T47D (cell line): ENCODE data around the gene PIGO.

Experiments
- DNase-seq, 2 experiments: peaks; one replicate each; pipeline versions ENCODE4 v3.0.0 to v3.0.0-alpha.2; 2011 to 2012; ENCODE audit warnings: low read depth in 1 of 2, low spot score in 1 of 2
- JUND ChIP-seq: IDR thresholded peaks from 2 replicates; pipeline ENCODE4 v1.6.1; 2012; ENCODE audit warnings: low read depth
- in situ Hi-C: cut with HindIII; loops from 2 replicates; pipeline ENCODE4 v1.10.0; 2016; ENCODE audit warnings: low sequenced_read_pairs, low pct_unique_long_range_greater_than_20kb

PIGO gene

GRCh38 chr9:35102769-35103659 is 6.6 kb upstream of the PIGO start, which contains the start of gene STOML2:
Gene STOML2, minus strand, starts transcription at chr9:35103131. Its CDS starts 37 bp downstream, at chr9:35103094.
- no peak for TF ChIP-seq JUND
- peak; percentile 86 to 95 for DNase-seq
- in situ Hi-C loops: no loop called here

GRCh38 chr9:35102465-35102768 is 6.0 kb upstream of the PIGO start:
- in situ Hi-C loops: no loop called here
- DNase-seq: no peak
- TF ChIP-seq JUND: no peak

- in situ Hi-C loops: no loop called here
- no peak for TF ChIP-seq JUND
These were observed 1.2 kb upstream of the PIGO start for GRCh38 chr9:35097573-35097972.

GRCh38 chr9:35091536-35091935 is 4.9 kb downstream of the PIGO start:
- TF ChIP-seq JUND: no peak
- no peak for DNase-seq
- in situ Hi-C loops: no loop called here

More at GRCh38 chr9:35097573-35097972, 1.2 kb upstream of the PIGO start:
- no peak for DNase-seq

GRCh38 chr9:35089434-35089833 is 7.0 kb downstream of the PIGO start:
- TF ChIP-seq JUND: no peak
- in situ Hi-C loops: no loop called here
- DNase-seq: no peak

GRCh38 chr9:35085078-35085477 is 11.3 kb downstream of the PIGO start:
- no peak for TF ChIP-seq JUND
- no peak for DNase-seq
- in situ Hi-C loops: no loop called here

GRCh38 chr9:35079426-35080341 is 16.7 kb downstream of the PIGO start, which contains the start of gene FANCG:
Gene FANCG, minus strand, starts transcription at chr9:35079942. Its CDS starts 418 bp downstream, at chr9:35079524.
- TF ChIP-seq JUND: no peak
- in situ Hi-C loops: no loop called here
- peak; percentile 72 to 92 for DNase-seq

- no peak for DNase-seq
- in situ Hi-C loops: no loop called here
- no peak for TF ChIP-seq JUND
These were observed 17.4 kb downstream of the PIGO start for GRCh38 chr9:35079041-35079425.

- no peak for TF ChIP-seq JUND
- in situ Hi-C loops: no loop called here
- DNase-seq: no peak
These were observed 18.3 kb downstream of the PIGO start for GRCh38 chr9:35078066-35078465.

GRCh38 chr9:35076848-35077247 is 19.5 kb downstream of the PIGO start:
- DNase-seq: no peak
- in situ Hi-C loops: no loop called here
- TF ChIP-seq JUND: no peak

- in situ Hi-C loops: no loop called here
- DNase-seq: no peak
- TF ChIP-seq JUND: no peak
These were observed 21.0 kb downstream of the PIGO start for GRCh38 chr9:35075358-35075757.

GRCh38 chr9:35074791-35075190 is 21.6 kb downstream of the PIGO start:
- no peak for DNase-seq
- in situ Hi-C loops: no loop called here
- TF ChIP-seq JUND: no peak

- in situ Hi-C loops: no loop called here
- DNase-seq: no peak
- TF ChIP-seq JUND: no peak
These were observed 22.2 kb downstream of the PIGO start for GRCh38 chr9:35074141-35074540.
